Middle frontal gyrus (tissue), 1 donor: ENCODE results near the gene SLC17A7.
"Not testable (repeated sequence)": the region's sequence is repeated elsewhere in the genome, so short reads cannot be mapped to it uniquely, and the experiment has no call there.

Source experiments
- DNase-seq: peaks from one replicate; pipeline ENCODE4 v3.0.0-alpha.2; 2015; ENCODE audit warnings: low spot score; ENCODE audit errors: extremely low spot score

SLC17A7 gene

GRCh38 chr19:49441210-49441959 lies at the start of gene SLC17A7:
SLC17A7 (minus strand) TSS chr19:49441527; CDS start chr19:49441379, 148 bp downstream.
- DNase-seq: no peak

GRCh38 chr19:49490287-49491029 lies 49.1 kb upstream of the SLC17A7 start:
- no peak for DNase-seq

GRCh38 chr19:49489601-49490167 lies 48.4 kb upstream of the SLC17A7 start:
- DNase-seq: no peak

- no peak for DNase-seq
These were observed 47.7 kb upstream of the SLC17A7 start for GRCh38 chr19:49488863-49489537.

GRCh38 chr19:49488046-49488862 lies 46.9 kb upstream of the SLC17A7 start:
- DNase-seq: no peak

GRCh38 chr19:49487277-49488045 lies 46.1 kb upstream of the SLC17A7 start, which contains the start of gene RPL13A:
RPL13A (plus strand) TSS chr19:49487608; CDS start chr19:49487630, 22 bp downstream.
- peak; percentile 99 for DNase-seq

- no peak for DNase-seq
These were observed 45.5 kb upstream of the SLC17A7 start for GRCh38 chr19:49486710-49487276.

- DNase-seq: no peak
These were observed 44.9 kb upstream of the SLC17A7 start for GRCh38 chr19:49486232-49486631.

- DNase-seq: no peak
These were observed 39.8 kb upstream of the SLC17A7 start for GRCh38 chr19:49481020-49481683.

- DNase-seq: no peak
These were observed 38.8 kb upstream of the SLC17A7 start for GRCh38 chr19:49479975-49480628.

- no peak for DNase-seq
These were observed 34.9 kb upstream of the SLC17A7 start for GRCh38 chr19:49475995-49476880.

GRCh38 chr19:49475191-49475917 lies 34.0 kb upstream of the SLC17A7 start:
- DNase-seq: no peak

- no peak for DNase-seq
These were observed 33.2 kb upstream of the SLC17A7 start for GRCh38 chr19:49474542-49474924.

GRCh38 chr19:49473868-49474541 lies 32.7 kb upstream of the SLC17A7 start, which contains the start of gene FLT3LG:
FLT3LG (plus strand) TSS chr19:49474215; CDS start chr19:49474640, 425 bp downstream.
- no peak for DNase-seq

- not testable (repeated sequence) for DNase-seq
These were observed 32.2 kb upstream of the SLC17A7 start for GRCh38 chr19:49473501-49473867.

- no peak for DNase-seq
These were observed 31.6 kb upstream of the SLC17A7 start for GRCh38 chr19:49472936-49473335.
